ENCODE results near the gene LIM2. TPM values are rescaled to one million over a fixed set of nuclear protein-coding genes. Genes with fewer than 3 reads are reported as not detected.

LIM2 gene
- total and polyA plus RNA-seq, 9 of the 15 experiments (the other 6 are each of a cell fraction or from before 2014, with no cell fraction given), result 0.07 to 0.45 (median 0.18) TPM; not detected in 4

GRCh38 chr19:51339313-51339686 is 48.5 kb downstream of the LIM2 start (continued):
- no peak for TF ChIP-seq GMEB1 (CRISPR knock-in tag; IDR thresholded peaks at IDR 0.05)
- TF ChIP-seq ZNF639 (CRISPR knock-in tag; conservative IDR thresholded peaks at IDR 0.05 in 1 of 2, IDR thresholded peaks at IDR 0.05 in 1 of 2), result no peak
- peak in 1 of 2 experiments; percentile 64 for TF ChIP-seq AFF1 (IDR thresholded peaks at IDR 0.05; ENCODE audit: low read depth in 1 of 2, partially characterized antibody in 2 of 2)
- no peak for TF ChIP-seq DACH1 (IDR thresholded peaks at IDR 0.05; ENCODE audit: partially characterized antibody)
- no peak for TF ChIP-seq CBX2 (IDR thresholded peaks at IDR 0.05; ENCODE audit: insufficient read depth, low read length, poor library complexity, severe bottlenecking)
- TF ChIP-seq ZNF561 (CRISPR knock-in tag; conservative IDR thresholded peaks at IDR 0.05), result 0 out of 2 replicates have a peak, but pooled peaks have one; percentile 38
- no peak for TF ChIP-seq CC2D1A (IDR thresholded peaks at IDR 0.05)
- 0 out of 2 replicates have a peak, but pooled peaks have one; percentile 15 for TF ChIP-seq ZNF583 (CRISPR knock-in tag; IDR thresholded peaks at IDR 0.05)
- TF ChIP-seq ZSCAN29 (IDR thresholded peaks at IDR 0.05), result no peak
- TF ChIP-seq, protein P1, sequence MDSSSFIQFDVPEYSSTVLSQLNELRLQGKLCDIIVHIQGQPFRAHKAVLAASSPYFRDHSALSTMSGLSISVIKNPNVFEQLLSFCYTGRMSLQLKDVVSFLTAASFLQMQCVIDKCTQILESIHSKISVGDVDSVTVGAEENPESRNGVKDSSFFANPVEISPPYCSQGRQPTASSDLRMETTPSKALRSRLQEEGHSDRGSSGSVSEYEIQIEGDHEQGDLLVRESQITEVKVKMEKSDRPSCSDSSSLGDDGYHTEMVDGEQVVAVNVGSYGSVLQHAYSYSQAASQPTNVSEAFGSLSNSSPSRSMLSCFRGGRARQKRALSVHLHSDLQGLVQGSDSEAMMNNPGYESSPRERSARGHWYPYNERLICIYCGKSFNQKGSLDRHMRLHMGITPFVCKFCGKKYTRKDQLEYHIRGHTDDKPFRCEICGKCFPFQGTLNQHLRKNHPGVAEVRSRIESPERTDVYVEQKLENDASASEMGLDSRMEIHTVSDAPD (CRISPR knock-in tag; IDR thresholded peaks at IDR 0.05), result no peak
- TF ChIP-seq PML (IDR thresholded peaks at IDR 0.05; ENCODE audit: low read length), result no peak
- 0 out of 2 replicates have a peak, but pooled peaks have one; percentile 32 for TF ChIP-seq ZNF212 (CRISPR knock-in tag; IDR thresholded peaks at IDR 0.05)
- TF ChIP-seq LCOR (CRISPR knock-in tag; IDR thresholded peaks at IDR 0.05), result 0 out of 2 replicates have a peak, but pooled peaks have one; percentile 1
- TF ChIP-seq ETV1 (tag; conservative IDR thresholded peaks at IDR 0.05; ENCODE audit: low read depth), result no peak
- TF ChIP-seq ELF1 (tag; IDR thresholded peaks at IDR 0.05), result no peak
- TF ChIP-seq XRCC3 (IDR thresholded peaks at IDR 0.05), result no peak
- no peak for TF ChIP-seq POLR2AphosphoS5 (IDR thresholded peaks at IDR 0.05; ENCODE audit: control insufficient read depth, insufficient read depth, low read depth, low read length)
- no peak for TF ChIP-seq ZNF3 (CRISPR knock-in tag; IDR thresholded peaks at IDR 0.05)
- no peak for TF ChIP-seq ZBTB7A (IDR thresholded peaks at IDR 0.05; ENCODE audit: borderline replicate concordance, control insufficient read depth, low read depth, low read length)
- no peak for TF ChIP-seq ZNF75A (CRISPR knock-in tag; IDR thresholded peaks at IDR 0.05)
- TF ChIP-seq POLR2B (IDR thresholded peaks at IDR 0.05; ENCODE audit: low read depth, partially characterized antibody), result no peak
- peak; percentile 65 for TF ChIP-seq DPF2 (IDR thresholded peaks at IDR 0.05)
